A549 (cell line): ENCODE data around the gene SNF8.

Experiments
- ATOH8 ChIP-seq: fragments of 250-450 bp; sonication (Bioruptor Pico); IDR thresholded peaks from 2 replicates; pipeline ENCODE4 v1.5.0; 2020; ENCODE audit warnings: low read depth, mild to moderate bottlenecking, moderate library complexity
- BCL3 ChIP-seq: fragments of >200 bp; sonication (Bioruptor Twin); formaldehyde crosslinking; IDR thresholded peaks from 3 replicates; pipeline ENCODE4 v1.6.1; 2016
- CEBPB ChIP-seq, 2 experiments: fragments of >200 bp in 1 of 2; sonication (Bioruptor Twin) in 1 of 2; formaldehyde crosslinking in 1 of 2; IDR thresholded peaks; 2 replicates each; pipeline ENCODE4 v1.6.1; 2012 to 2016
- CTCF ChIP-seq: fragments of >200 bp; sonication (Bioruptor Twin); formaldehyde crosslinking; IDR thresholded peaks from 3 replicates; pipeline ENCODE4 v1.5.1; 2016
- EP300 ChIP-seq, 2 experiments: fragments of >200 bp; sonication (Bioruptor Twin); formaldehyde crosslinking; IDR thresholded peaks; 2 replicates in 1 of 2; 3 replicates in 1 of 2; pipeline ENCODE4 v1.6.1; 2016 to 2017
- HDAC2 ChIP-seq: fragments of 200-600 bp; sonication (generic); IDR thresholded peaks from 2 replicates; pipeline ENCODE4 v1.6.1; 2016
- JUN ChIP-seq, 2 experiments: fragments of >200 bp; sonication (Bioruptor Twin); formaldehyde crosslinking; IDR thresholded peaks; 2 replicates in 1 of 2; 3 replicates in 1 of 2; pipeline ENCODE4 v1.6.1; 2016 to 2017
- SREBF2 ChIP-seq: fragments of 450-650 bp; IDR thresholded peaks from 2 replicates; pipeline ENCODE4 v1.6.1; 2014; ENCODE audit warnings: mild to moderate bottlenecking, moderate library complexity
- TP53 ChIP-seq: fragments of 250-450 bp; sonication (Bioruptor Pico); IDR thresholded peaks from 2 replicates; pipeline ENCODE4 v1.5.0; 2021; ENCODE audit warnings: mild to moderate bottlenecking, moderate library complexity

- TF ChIP-seq EP300 (IDR thresholded peaks at IDR 0.05) = no peak
- TF ChIP-seq BCL3 = no peak
- TF ChIP-seq ATOH8 = no peak
- no peak for TF ChIP-seq CEBPB (IDR thresholded peaks at IDR 0.05)
- no peak for TF ChIP-seq SREBF2
- no peak for TF ChIP-seq HDAC2
- TF ChIP-seq JUN (IDR thresholded peaks at IDR 0.05) = no peak
- TF ChIP-seq TP53 = no peak
- no peak for TF ChIP-seq CTCF
Observed at GRCh38 chr17:48985436-48986245, 41.0 kb upstream of the SNF8 start.
